ENCODE data around the gene HAGHL.

The HAGHL gene

DNA sequence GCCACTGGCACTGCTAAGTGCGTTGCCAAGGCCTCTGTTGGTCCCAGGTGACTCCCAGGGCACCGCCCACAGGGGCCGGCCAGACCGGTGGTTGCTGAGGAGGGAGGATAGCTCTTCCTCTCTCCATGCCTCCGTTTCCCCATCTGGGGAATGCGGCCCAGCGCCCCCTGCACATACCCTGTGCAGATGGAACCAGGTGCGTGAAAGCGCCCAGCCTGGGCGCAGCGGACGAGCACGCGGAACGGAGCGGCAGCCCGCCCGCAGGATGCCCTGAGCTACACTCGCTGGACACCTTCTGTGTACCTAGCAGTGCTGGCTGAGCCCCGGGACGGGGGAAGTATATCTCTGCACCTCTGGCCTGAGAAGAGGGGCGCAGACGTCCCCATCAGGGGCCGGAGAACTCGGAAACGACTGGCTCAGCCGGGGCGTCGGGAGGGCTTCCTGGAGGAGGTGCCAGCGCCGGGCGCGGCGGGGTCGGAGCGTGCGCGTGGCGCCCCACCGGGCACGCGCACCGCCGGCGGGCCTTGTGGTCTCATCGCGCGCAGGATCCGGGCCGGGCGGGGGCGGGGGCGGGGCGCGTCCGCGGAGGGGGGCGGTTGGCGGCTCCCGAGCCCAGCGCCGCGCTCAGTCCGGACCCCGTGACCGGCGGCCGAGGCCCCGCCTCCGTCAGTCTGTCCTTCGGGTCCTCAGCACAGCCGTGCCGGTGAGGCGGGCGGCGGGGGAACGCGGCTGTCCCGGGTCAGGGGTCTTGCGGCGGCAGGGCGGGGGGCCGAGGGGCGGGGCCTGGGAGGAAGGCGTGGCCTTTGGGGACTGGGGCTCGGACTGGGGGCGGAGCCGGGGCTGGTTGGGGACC is at the start of gene HAGHL, which contains the start of gene CCDC78:
TSS of gene HAGHL (plus strand) at position 669 of the 853 bp plus-strand sequence. CDS start 404 bp downstream, outside the sequence.
TSS of gene CCDC78 (minus strand) at position 6 of the 853 bp plus-strand sequence. CDS start 76 bp downstream, outside the sequence.
- DNase-seq (ENCODE audit: insufficient read length, low spot score) (no peak), FAIRE-seq (no peak)
- no peak for TF ChIP-seq POLR2A (IDR thresholded peaks at IDR 0.05; ENCODE audit: low read depth, low read length)

DNA sequence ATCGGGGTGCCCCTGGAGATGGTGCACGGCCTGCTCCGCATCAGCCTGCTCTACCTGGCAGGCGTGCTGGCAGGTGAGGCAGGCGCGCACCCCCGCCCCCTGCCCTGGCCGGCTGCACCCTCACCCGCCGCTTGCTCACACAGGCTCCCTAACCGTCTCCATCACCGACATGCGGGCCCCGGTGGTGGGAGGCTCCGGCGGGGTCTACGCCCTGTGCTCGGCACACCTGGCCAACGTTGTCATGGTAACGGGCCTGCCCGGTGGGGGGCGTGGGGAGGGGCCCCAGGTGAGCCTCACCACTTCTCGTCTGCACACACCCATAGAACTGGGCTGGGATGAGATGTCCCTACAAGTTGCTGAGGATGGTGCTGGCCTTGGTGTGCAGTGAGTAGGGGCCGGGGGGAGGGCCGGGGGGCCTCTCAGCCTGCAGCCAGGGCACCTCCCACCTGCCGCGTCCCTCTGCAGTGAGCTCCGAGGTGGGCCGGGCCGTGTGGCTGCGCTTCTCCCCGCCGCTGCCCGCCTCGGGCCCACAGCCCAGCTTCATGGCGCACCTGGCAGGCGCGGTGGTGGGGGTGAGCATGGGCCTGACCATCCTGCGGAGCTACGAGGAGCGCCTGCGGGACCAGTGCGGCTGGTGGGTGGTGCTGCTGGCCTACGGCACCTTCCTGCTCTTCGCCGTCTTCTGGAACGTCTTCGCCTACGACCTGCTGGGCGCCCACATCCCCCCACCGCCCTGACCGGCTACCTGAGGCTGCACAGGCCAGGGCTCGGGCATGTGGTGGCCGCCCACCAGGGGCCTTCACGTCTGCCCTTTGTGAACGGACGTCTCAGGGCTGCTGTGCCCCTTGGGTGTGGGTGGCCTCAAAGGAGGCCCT is 49.4 kb upstream of the HAGHL start:
- no peak for DNase-seq (ENCODE audit: insufficient read length, low spot score)
- TF ChIP-seq POLR2A (IDR thresholded peaks at IDR 0.05; ENCODE audit: low read depth, low read length) = no peak
- no peak for FAIRE-seq

GRCh38 chr16:678209-678857 is 48.6 kb upstream of the HAGHL start:
- TF ChIP-seq POLR2A (IDR thresholded peaks at IDR 0.05; ENCODE audit: low read depth, low read length) = no peak
- DNase-seq (ENCODE audit: insufficient read length, low spot score) (no peak), FAIRE-seq (no peak)

DNA sequence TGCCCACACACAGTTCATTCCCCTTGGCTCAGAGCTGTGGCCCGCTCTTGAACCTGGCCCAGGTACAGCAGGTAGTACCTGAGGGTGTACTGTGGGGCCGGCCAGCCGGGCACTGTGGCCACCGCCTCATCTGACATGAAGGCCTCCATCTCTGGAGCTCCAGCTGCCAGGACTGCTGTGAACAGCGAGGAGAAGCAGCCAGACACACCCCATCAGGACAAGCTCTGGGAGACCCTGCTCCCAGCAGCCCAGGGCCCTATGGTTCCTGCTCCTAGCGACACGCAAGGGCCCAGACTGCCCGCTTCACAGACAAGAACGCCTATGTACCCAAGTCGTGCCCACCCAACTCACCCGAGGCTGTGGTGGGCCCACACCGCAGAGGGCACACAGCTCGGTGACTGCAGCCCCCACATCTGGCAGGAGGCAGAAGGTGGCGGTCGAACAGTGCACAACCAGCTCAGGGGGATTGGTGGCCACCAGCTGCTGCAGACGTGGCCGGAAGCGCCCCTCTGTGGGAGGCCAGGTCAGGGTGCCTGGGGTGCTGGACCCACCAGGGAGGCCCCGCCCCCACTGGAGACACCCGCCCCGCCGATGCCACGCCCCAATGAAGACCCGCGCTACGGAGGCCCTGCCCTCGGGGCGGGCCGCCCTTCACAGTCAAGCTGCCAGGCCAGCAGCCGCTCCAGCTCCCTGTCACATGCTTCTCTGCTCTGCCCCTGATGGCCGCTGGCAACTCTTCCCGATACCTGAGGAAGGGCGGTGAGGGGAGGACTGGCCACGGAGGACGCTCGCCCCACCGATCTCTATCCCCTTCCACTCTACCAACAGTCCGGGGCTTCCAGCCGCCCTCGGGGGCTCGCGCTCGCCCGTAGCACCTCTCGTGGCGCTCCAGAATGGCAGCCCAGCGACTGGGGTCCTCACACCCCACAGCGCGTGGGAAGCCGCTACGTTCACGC is 47.8 kb upstream of the HAGHL start:
- TF ChIP-seq POLR2A (IDR thresholded peaks at IDR 0.05; ENCODE audit: low read depth, low read length) = peak; percentile 43; the same call in 1 of the 2 replicates
- peak; percentile 61 for DNase-seq (ENCODE audit: insufficient read length, low spot score)
- no peak for FAIRE-seq

DNA sequence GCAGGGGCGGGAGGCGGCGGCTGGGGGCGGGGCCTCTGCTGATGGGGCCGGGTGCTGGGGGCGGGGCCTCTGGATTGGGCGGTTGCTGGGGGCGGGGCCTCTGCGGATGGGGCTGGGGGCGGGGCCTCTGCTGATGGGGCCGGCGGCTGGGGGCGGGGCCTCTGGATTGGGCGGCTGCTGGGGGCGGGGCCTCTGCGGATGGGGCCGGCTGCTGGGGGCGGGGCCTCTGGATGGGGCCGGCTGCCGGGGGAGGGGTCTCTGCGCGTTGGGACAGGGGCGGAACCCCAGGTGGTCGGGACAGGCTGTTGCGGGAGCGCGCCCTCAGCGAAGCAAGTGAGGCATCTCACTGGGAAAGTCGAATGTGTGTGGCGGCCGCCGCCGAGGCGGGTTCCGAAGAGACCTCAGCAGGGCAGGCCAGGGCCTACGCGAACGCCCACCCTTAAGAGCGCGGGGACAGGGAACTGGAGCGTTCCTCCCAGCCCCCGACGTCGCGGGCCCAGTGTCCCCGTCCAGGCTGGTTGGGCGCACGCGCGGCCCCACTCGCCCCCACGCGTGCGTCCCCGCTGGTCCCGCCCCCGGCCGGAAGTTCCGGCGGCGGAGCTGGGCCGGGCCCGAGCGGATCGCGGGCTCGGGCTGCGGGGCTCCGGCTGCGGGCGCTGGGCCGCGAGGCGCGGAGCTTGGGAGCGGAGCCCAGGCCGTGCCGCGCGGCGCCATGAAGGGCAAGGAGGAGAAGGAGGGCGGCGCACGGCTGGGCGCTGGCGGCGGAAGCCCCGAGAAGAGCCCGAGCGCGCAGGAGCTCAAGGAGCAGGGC is 46.9 kb upstream of the HAGHL start, which contains the start of gene STUB1:
TSS of gene STUB1 (plus strand) at position 597 of the 811 bp plus-strand sequence. CDS start at position 713, 116 bp downstream.
- TF ChIP-seq POLR2A (IDR thresholded peaks at IDR 0.05; ENCODE audit: low read depth, low read length) = peak; percentile 83
- FAIRE-seq (no peak), DNase-seq (ENCODE audit: insufficient read length, low spot score) (peak; percentile 83)

DNA sequence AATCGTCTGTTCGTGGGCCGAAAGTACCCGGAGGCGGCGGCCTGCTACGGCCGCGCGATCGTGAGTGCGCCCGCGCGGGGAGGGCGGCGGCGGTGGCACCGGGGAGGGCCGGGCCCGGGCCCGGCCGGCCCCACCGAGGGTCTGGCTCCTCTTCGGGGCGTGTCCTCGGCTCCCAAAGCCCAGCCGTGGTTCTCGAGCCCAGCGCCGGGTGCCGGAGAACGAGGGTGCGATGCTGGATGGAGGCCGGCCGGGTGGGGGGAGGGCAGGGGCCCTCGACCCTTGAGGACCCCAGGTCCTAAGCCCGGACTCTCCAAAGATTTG is 46.3 kb upstream of the HAGHL start:
- DNase-seq (ENCODE audit: insufficient read length, low spot score) = no peak
- TF ChIP-seq POLR2A (IDR thresholded peaks at IDR 0.05; ENCODE audit: low read depth, low read length) = no peak
- FAIRE-seq = no peak

DNA sequence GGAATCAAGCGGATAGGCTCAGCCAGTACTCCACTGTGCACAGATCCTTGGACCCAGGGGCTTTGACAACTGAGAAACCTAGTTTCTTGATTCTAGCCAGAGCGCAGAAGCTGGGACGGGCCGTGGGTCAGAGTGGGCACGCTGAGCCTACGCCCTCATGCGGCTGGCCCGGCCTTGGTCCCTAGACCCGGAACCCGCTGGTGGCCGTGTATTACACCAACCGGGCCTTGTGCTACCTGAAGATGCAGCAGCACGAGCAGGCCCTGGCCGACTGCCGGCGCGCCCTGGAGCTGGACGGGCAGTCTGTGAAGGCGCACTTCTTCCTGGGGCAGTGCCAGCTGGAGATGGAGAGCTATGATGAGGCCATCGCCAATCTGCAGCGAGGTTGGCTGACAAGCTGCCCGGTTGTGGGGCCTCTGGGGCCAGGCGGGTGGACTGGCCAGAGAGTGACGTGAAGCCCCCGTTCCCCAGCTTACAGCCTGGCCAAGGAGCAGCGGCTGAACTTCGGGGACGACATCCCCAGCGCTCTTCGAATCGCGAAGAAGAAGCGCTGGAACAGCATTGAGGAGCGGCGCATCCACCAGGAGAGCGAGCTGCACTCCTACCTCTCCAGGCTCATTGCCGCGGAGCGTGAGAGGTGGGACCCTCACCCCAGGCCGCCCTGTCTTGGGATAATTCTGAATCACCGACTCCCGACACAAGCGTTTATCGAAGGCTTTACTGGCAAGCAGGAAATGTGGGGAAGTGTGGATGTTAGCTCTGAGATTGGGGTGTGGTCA is 45.8 kb upstream of the HAGHL start:
- DNase-seq (ENCODE audit: insufficient read length, low spot score) (no peak), FAIRE-seq (no peak)
- 0 out of 2 replicates have a peak, but pooled peaks have one; percentile 3 for TF ChIP-seq POLR2A (IDR thresholded peaks at IDR 0.05; ENCODE audit: low read depth, low read length)

GRCh38 chr16:681746-682427 is 45.0 kb upstream of the HAGHL start:
- no peak for TF ChIP-seq POLR2A (IDR thresholded peaks at IDR 0.05; ENCODE audit: low read depth, low read length)
- no peak for FAIRE-seq
- DNase-seq (ENCODE audit: insufficient read length, low spot score) = no peak

DNA sequence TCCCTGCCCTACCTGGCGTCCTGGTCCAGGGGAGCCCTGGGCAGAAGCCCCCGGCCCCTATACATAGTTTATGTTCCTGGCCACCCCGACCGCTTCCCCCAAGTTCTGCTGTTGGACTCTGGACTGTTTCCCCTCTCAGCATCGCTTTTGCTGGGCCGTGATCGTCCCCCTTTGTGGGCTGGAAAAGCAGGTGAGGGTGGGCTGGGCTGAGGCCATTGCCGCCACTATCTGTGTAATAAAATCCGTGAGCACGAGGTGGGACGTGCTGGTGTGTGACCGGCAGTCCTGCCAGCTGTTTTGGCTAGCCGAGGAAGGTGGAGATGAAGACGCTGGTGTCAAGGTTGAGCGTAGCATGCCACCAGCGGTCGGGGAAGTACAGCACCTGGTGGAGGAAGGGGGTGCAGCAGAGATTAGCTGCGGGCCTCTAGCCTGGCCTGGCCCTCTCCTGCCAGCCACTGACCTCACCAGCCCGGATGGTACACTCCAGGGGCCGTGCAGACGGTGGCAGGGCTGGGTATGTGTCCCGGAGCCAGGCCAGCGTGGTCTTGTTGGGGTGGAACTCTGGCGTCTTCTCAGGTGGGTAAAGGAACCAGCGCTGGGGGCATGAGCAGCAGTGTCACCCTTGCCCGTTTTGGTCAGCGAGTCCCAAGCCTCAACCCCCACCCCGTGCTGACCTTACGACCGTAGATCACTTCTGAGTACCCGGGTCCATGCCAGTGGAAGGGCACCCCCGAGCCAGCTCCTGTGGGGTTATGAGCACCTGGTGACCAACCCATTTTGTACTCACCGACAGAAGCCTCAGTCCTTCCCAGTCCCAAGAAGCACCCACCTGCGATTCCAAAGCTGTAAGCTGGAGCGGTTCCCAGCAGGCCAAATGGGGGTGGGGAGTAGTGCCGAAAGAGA is 44.2 kb upstream of the HAGHL start:
- FAIRE-seq (no peak), DNase-seq (ENCODE audit: insufficient read length, low spot score) (no peak)
- TF ChIP-seq POLR2A (IDR thresholded peaks at IDR 0.05; ENCODE audit: low read depth, low read length) = no peak

Data from H54 (cell line).